NOMO-1 treated with dmso at 0.1 percent for 144 hours (cell line): ENCODE data around the gene KLHL29.

Source experiments
- DNase-seq: peaks from one replicate; lab custom pipeline; 2025; ENCODE audit not compliant: unreplicated experiment; lab: John Stamatoyannopoulos, UW

Gene KLHL29

DNA sequence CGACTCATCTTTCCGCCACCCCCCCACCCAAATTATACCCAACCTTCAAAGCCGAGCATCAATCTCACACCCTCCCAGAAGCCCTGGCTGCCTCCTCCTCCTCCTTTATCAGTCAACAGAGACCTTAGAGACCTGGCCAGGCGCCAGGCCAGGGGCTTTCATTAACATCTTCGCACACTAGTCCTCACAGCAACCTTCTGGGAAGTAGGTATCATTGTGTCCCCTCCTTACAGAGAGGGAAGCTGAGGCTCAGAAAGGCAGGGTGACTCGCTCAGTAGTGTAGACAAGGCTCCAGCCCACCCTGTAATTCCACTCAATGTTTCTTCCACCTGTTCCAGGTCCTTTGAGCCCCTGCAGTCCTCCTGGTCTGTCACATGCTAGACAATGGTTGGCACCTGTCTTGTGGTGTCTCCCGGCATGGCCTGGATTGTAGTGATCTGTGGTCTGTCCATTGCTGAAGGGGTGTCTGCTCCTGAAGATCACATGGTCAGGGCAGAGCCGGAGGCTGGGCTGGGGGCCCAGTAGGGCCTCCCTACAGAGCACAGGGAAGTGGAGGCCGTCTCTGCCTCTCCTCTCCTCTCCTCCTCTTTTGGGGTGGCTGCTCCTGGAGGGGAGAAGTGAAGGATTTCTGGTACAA, 36.0 kb downstream of the KLHL29 start:
- DNase-seq = no peak

DNA sequence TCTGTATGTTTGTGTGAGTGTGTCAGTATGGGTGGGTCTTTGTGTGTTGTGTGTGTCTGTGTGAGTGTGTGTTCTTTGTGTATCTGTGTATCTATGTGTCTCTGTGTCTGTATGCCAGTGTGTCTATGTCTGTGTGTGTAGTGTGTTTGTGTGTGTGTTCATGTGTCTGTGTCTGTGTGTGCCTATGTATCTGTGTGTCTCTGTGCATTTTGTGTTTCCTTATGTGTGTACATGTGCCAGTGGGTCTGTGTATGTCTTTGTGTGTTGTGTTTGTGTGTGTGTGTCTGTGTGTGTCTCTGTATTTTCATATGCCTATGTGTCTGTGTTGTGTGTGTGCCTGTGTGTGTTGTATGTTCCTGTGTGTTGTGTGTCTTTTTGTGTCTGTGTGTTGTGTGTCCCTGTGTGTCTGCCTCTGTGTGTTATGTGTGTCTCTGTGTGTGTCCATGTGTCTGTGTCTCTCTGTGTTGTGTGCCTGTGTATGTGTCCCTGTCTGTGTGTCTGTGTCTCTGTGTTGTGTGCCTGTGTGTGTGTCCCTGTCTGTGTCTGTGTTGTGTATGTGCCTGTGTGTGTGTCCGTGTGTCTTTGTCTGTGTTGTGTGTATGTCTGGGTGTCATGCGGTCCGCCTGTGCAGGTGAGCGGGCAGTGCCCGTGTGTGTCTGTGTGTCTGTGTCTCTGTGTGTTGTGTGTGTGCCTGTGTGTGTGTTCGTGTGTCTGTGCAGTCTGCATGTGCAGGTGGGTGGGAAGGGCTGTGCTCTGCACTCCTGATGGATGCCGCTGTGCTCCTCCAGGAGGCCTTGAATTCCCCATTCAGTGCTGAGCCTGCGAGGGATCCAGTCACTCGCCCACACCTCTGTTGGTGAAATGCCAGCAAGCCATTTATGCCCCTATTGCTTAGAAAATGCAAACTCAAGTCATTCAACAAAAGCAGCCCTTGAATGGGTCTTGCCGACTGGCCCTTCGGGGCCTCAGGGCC, 37.4 kb downstream of the KLHL29 start:
- DNase-seq = no peak

DNA sequence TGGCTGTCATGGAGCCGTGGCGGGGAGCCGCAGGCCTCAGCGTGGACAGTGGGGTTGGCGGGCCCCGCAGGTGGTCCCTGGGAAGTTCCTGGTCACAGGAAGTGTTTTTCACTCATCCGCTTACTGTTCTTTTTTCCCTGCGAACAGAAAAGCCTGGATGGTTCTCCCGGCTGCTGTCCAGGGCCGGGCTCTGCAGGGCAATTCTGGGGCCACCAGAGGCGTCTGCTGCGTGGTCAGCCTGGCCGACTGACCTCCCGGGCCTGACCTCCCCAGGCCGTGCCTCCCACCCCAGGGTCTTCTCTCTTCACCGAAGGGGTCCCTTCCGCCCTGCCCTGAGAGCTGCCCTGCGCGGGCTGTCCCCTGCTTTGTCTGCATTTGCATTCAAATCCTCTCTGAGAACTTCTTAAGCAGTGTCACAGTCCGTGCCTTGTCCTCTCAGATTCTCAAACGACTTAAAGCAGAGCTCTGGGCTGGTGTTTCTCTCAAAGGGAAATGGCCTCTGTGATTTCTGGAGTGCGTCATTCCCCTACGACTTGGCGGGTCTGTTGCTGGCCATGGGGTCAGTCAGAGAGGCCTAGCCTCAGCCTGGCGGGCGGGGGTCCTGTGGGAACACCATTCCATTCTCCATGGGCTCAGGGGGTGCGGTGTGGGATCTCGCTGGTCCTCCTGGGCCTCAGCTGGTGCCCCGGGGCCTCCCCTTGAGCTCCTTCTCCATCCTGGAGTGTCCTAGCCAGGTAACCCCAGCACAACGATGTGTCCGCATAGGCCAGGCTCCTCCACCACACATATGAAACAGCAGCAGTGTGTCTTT, 38.3 kb downstream of the KLHL29 start:
- no peak for DNase-seq

DNA sequence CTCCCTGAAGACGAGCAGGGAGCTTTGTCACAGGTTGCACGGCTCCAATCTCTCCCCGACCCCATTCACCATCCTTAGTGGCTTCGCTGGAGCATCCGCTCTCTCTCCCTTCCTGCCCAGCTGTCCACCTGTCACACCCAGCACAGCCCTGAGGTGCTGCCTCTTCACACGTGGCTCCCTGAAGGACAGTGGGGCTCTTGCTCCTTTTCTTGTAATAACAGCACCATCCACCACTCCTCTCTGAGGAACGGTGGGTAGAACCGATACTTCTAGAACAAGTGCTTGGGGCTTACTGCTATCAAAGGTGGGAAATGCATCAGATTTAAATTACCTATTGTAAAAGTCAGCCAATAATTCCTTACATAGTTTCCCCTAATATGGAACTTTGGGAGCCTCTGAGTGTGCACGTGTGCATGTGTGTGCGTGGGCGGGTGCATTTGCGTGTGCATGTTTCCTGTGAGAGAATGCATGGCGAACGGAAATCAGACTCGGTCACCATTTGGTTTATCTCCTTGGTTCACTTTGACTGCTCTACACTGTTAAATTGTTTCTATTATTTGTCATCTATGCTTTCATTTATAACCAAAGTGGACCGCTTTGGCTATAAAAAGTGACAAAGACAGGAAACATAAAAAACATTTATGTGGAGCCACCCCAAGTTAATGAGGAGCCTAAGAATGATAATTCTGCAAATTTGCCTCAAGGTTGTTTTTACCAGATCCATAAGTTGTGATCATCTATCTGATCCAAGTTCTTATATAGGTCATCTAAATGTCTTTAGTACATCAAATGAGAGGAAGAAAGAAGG, 39.1 kb downstream of the KLHL29 start:
- no peak for DNase-seq

GRCh38 chr2:23425338-23425871, 40.4 kb downstream of the KLHL29 start:
- no peak for DNase-seq

- DNase-seq = no peak
These were observed 40.9 kb downstream of the KLHL29 start for GRCh38 chr2:23425885-23426262.

GRCh38 chr2:23426263-23426905, 41.4 kb downstream of the KLHL29 start:
- DNase-seq = no peak

- DNase-seq = peak; percentile 18
These were observed 42.4 kb downstream of the KLHL29 start for GRCh38 chr2:23427350-23427749.

- DNase-seq = no peak
These were observed 43.0 kb downstream of the KLHL29 start for GRCh38 chr2:23427976-23428375.

- no peak for DNase-seq
These were observed 44.1 kb downstream of the KLHL29 start for GRCh38 chr2:23429036-23429435.

- DNase-seq = no peak
These were observed 45.3 kb downstream of the KLHL29 start for GRCh38 chr2:23430263-23430662.

DNA sequence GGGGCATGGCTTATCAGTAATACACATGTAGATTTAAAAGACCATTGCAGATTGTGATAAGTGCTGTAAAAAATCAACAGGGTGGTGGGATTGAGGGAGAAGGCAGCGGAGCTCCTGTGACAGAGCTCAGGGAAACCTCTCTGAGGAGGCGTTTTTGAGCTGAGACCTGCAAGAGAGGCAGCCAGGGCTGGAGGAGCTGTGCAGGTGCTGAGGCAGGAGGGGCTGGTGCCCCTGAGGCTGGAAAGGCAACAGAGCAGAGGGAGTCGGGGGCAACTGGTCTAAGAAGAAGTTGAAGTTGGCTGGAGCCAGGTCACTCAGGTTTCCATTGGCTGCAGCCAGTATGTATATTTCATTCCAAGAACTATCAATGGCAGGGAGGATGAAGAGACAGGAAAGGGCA, 47.6 kb downstream of the KLHL29 start:
- no peak for DNase-seq

DNA sequence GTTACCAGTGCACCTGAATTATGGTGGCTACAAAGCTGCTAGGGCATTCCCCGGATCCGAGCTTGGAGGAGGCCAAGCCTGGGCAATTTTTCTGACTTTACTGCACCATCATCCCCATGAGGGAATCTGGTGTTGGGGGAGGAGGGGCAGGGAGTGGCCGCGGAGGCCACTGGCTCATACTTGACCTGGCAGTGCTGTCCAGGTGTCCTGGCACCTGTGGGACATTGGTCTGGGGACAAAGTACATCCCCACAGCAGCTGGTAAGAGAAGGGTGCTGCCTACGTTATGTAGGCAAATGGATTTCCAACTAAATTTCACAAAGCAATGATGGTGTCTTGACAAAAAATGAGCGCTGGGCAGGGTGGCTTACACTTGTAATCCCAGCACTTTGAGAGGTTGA, 48.3 kb downstream of the KLHL29 start:
- DNase-seq = no peak

- no peak for DNase-seq
These were observed 49.7 kb downstream of the KLHL29 start for GRCh38 chr2:23434721-23435121.

- no peak for DNase-seq
These were observed 50.5 kb downstream of the KLHL29 start for GRCh38 chr2:23435250-23436035.

DNA sequence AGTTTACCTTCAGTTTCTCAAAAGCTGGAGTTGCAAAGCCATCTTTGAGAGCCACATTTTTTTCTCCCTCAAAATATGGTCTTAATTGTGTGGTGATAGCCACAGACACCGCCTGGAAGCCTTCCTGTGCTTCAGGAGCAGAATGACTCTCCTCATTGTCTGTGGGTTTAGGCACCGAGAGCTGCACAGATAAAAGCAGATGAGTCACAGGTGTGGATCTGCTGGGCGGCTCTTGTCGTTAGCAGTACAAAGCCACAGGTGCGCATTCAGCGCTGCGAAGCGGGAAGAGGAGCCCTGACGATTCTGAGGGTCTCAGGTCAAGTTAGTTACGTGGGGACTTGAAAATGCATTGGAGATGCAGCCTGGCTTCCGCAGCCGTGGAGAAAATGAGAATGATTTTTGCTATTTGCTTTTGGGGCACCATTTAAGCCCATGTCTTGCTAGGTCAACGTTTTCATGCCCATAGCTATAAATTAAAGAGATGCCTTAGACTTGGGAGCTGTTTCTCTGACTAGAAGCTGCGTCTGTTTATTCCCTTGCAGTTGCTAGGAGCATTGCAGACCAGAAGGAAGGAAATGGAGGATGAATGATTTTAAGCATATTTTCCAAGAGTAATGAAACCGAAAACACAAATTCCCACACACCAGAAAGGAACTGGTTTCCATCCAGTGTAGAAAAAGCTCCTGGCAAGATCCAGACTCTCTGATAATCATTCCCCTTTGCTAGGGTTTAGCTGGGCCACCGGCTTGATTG, 51.5 kb downstream of the KLHL29 start:
- no peak for DNase-seq

GRCh38 chr2:23441414-23441813, 56.4 kb downstream of the KLHL29 start:
- no peak for DNase-seq

GRCh38 chr2:23445450-23445868, 60.5 kb downstream of the KLHL29 start:
- DNase-seq = no peak
